Esophagus muscularis mucosa (tissue), 4 donors: ENCODE measurements around the gene SLC37A1. TPM values are rescaled to one million over a fixed set of nuclear protein-coding genes. Genes with fewer than 3 reads are reported as not detected.
A peak's percentile ranks its signal among the peaks of the same experiment; 100 is the strongest.

Experiments
- DNase-seq: peaks from one replicate; pipeline ENCODE4 v3.0.0-alpha.2; 2017; ENCODE audit errors: extremely low spot score
- H3K27ac ChIP-seq, 4 donors: fragments of 200-600 bp; sonication (generic); replicated peaks in 1 of 4; 1 replicate in 3 of 4; 2 replicates in 1 of 4; pipeline ENCODE4 v1.5.1; 2016 to 2019; ENCODE audit warnings: mild to moderate bottlenecking in 1 of 4
- H3K27me3 ChIP-seq, 4 donors: fragments of 200-600 bp; sonication (generic); one replicate each; pipeline versions ENCODE4 v1.5.1 to v1.6.0; 2016 to 2019
- H3K36me3 ChIP-seq, 4 donors: fragments of 200-600 bp; sonication (generic); one replicate each; pipeline ENCODE4 v1.5.1; 2016 to 2019
- H3K4me1 ChIP-seq, 4 donors: fragments of 200-600 bp; sonication (generic); one replicate each; pipeline ENCODE4 v1.5.1; 2016 to 2019
- H3K4me3 ChIP-seq, 4 donors: fragments of 200-600 bp; sonication (generic); 1 replicate in 2 of 4; 2 replicates in 2 of 4; pipeline ENCODE4 v1.5.1; 2016 to 2019; ENCODE audit warnings: mild to moderate bottlenecking in 4 of 4, moderate library complexity in 1 of 4
- H3K9me3 ChIP-seq, 4 donors: fragments of 200-600 bp; sonication (generic); 1 replicate in 3 of 4; 2 replicates in 1 of 4; pipeline ENCODE4 v1.5.1; 2016 to 2019
- CTCF ChIP-seq, 3 experiments: fragments of 200-600 bp in 2 of 3; fragments of 450-650 bp in 1 of 3; sonication (generic) in 2 of 3; IDR thresholded peaks; one replicate each; pipeline ENCODE4 v1.5.1; 2017 to 2019; ENCODE audit warnings: antibody characterized with exemption in 3 of 3, mild to moderate bottlenecking in 2 of 3, moderate library complexity in 1 of 3
- EP300 ChIP-seq: sonication (generic); formaldehyde crosslinking; IDR thresholded peaks from one replicate; pipeline ENCODE4 v1.6.1; 2017; ENCODE audit warnings: antibody characterized with exemption
- POLR2A ChIP-seq: fragments of 450-650 bp; IDR thresholded peaks from one replicate; pipeline ENCODE4 v1.6.1; 2017; ENCODE audit warnings: antibody characterized with exemption, moderate library complexity, mild to moderate bottlenecking, low read depth
- POLR2AphosphoS5 ChIP-seq, 2 donors: sonication (generic); formaldehyde crosslinking; IDR thresholded peaks; one replicate each; pipeline ENCODE4 v1.6.1; 2017; ENCODE audit warnings: antibody characterized with exemption in 2 of 2
- WGBS: methylation state at CpG from one replicate; pipeline ENCODE4 v1.1.5; 2018; 5-methylcytosine and 5-hydroxymethylcytosine counted together
- intact Hi-C: fragments of 100-400 bp; cut with DNase I; formaldehyde crosslinking; loops from one replicate; pipeline ENCODE4 v1.15.1; 2023
- total RNA-seq, 4 donors: library from RNA; depleted of rRNA; stranded (reverse); fragments of >200 nt; gene quantifications; one replicate each; pipeline versions ENCODE4 v1.1.0 to v1.2.1, GENCODE V29; 2016

The SLC37A1 gene
- total RNA-seq, 4 donors from 2014 or later: 5.4 to 11.1 (median 7.1) TPM

GRCh38 chr21:42509244-42509643 lies 4.4 kb upstream of the SLC37A1 start:
- peaks cover 5 to 10% (median 6%) of the 10 kb centered on the region in 4 donors for H3K4me1 ChIP-seq
- no peak for DNase-seq
- no peak for TF ChIP-seq EP300
- no peak for TF ChIP-seq POLR2AphosphoS5 (IDR thresholded peaks at IDR 0.05)
- no peak for TF ChIP-seq CTCF (IDR thresholded peaks at IDR 0.05)
- no peak for TF ChIP-seq POLR2A
- 89% methylated on average over 11 of the region's 11 CpGs for WGBS
- no peak overlapping the region for H3K27ac ChIP-seq
- no peaks in the 10 kb centered on the region for H3K36me3 ChIP-seq
- no peaks in the 10 kb centered on the region for H3K27me3 ChIP-seq
- no peak overlapping the region for H3K4me3 ChIP-seq
- H3K9me3 ChIP-seq: no peaks in the 10 kb centered on the region
- intact Hi-C loops: no loop called here

GRCh38 chr21:42512346-42513034 lies 1.2 kb upstream of the SLC37A1 start:
- no peaks in the 10 kb centered on the region for H3K9me3 ChIP-seq
- intact Hi-C loops: no loop called here
- no peaks in the 10 kb centered on the region for H3K27me3 ChIP-seq
- peaks cover 12 to 29% (median 24%) of the 10 kb centered on the region in 4 donors for H3K4me1 ChIP-seq
- no peaks in the 10 kb centered on the region for H3K36me3 ChIP-seq
- 94% methylated on average over 16 of the region's 16 CpGs for WGBS
- no peak overlapping the region for H3K4me3 ChIP-seq
- no peak for DNase-seq
- no peak for TF ChIP-seq POLR2AphosphoS5 (IDR thresholded peaks at IDR 0.05)
- no peak for TF ChIP-seq EP300
- no peak for TF ChIP-seq CTCF (IDR thresholded peaks at IDR 0.05)
- no peak for TF ChIP-seq POLR2A
- H3K27ac ChIP-seq: no peak overlapping the region

- WGBS: 3% methylated on average over 20 of the region's 77 CpGs
- no peaks in the 10 kb centered on the region for H3K27me3 ChIP-seq
- H3K9me3 ChIP-seq: no peaks in the 10 kb centered on the region
- TF ChIP-seq POLR2A (no peak), EP300 (no peak), POLR2AphosphoS5 (IDR thresholded peaks at IDR 0.05) (peak in 1 of 2 donors; percentile 32)
- H3K4me1 ChIP-seq: peaks cover 12 to 29% (median 24%) of the 10 kb centered on the region in 4 donors
- no peak for DNase-seq
- H3K27ac ChIP-seq: peak overlapping the region; percentile 64 to 78 (median 69)
- peak overlapping the region; percentile 80 to 93 (median 86) for H3K4me3 ChIP-seq
- intact Hi-C loops: no loop called here
- peaks cover 0 to 15% (median 13%) of the 10 kb centered on the region in 4 donors for H3K36me3 ChIP-seq
These were observed 582 bp downstream of the SLC37A1 start for GRCh38 chr21:42513985-42514882.

GRCh38 chr21:42514883-42515228 lies 1.2 kb downstream of the SLC37A1 start:
- Histone ChIP-seq H3K4me1 (peaks cover 12 to 29% (median 24%) of the 10 kb centered on the region in 4 donors), H3K27me3 (no peaks in the 10 kb centered on the region), H3K36me3 (peaks cover 0 to 21% (median 17%) of the 10 kb centered on the region in 4 donors), H3K27ac (peak overlapping the region in 3 of 4 donors; percentile 66 to 78 (median 72)), H3K4me3 (peak overlapping the region; percentile 80 to 93 (median 86)), H3K9me3 (no peaks in the 10 kb centered on the region)
- no peak for DNase-seq
- TF ChIP-seq CTCF (IDR thresholded peaks at IDR 0.05) (no peak), EP300 (no peak), POLR2A (no peak), POLR2AphosphoS5 (IDR thresholded peaks at IDR 0.05) (no peak)
- 32% methylated on average over 5 of the region's 5 CpGs for WGBS
- intact Hi-C loops: no loop called here
